HCT116 (cell line): ENCODE measurements around the gene ATF6B. TPM values are rescaled to one million over a fixed set of nuclear protein-coding genes. Genes with fewer than 3 reads are reported as not detected.

Experiments used
- ATAC-seq: fragments of 200-7000 bp; cut with Tn5 transposase; 2 replicates; pipeline ENCODE4 v1.9.1; 2020; ENCODE audit warnings: mild to moderate bottlenecking, moderate library complexity
- BruUV-seq: library from RNA; stranded (reverse); fragments of 400-500 nt; replicated peaks from 2 replicates; lab custom pipeline; 2021; lab: Mats Ljungman, UMichigan
- CTCF ChIA-PET: fragments of 300-600 bp; sonication (Branson Sonifier 250); formaldehyde crosslinking; loops from one replicate; lab custom pipeline; 2021; ENCODE audit warnings: antibody characterized with exemption; lab: Charles Lee
- POLR2A ChIA-PET: fragments of 300-600, 350-600 bp; sonication (Branson Sonifier 250); formaldehyde crosslinking; loops from one replicate; lab custom pipeline; 2021; ENCODE audit warnings: antibody characterized with exemption; lab: Charles Lee
- RAD21 ChIA-PET, 2 experiments: fragments of 300-600 bp; sonication (Branson Sonifier 250); formaldehyde crosslinking; loops; one replicate each; lab custom pipeline; 2023; ENCODE audit warnings: low total read pairs in 2 of 2; ENCODE audit not compliant: uncharacterized antibody in 2 of 2, unreplicated experiment in 2 of 2, low non-redundant PET in 1 of 2; lab: Charles Lee
- DNase-seq: peaks from one replicate; pipeline ENCODE4 v3.0.0-alpha.2; 2010; ENCODE audit warnings: low read depth, low spot score
- H2AFZ ChIP-seq: fragments of 200-600 bp; shearing (Covaris generic), sonication (generic); 2 replicates; pipeline ENCODE4 v1.6.1; 2017; ENCODE audit warnings: low read depth, mixed run types, mixed read lengths, antibody characterized with exemption, low read length; ENCODE audit not compliant: poor library complexity, severe bottlenecking
- H3K27ac ChIP-seq: 2 replicates; pipeline ENCODE4 v1.5.1; 2012; ENCODE audit warnings: low read depth, low read length
- H3K27me3 ChIP-seq: fragments of 200-600 bp; sonication (generic); 2 replicates; pipeline ENCODE4 v1.6.1; 2016; ENCODE audit warnings: mixed run types, low read length, mixed read lengths; ENCODE audit not compliant: insufficient read depth
- H3K36me3 ChIP-seq, 2 experiments: fragments of 200-500 bp in 1 of 2; fragments of 200-600 bp in 1 of 2; sonication (Bioruptor generic) in 1 of 2; sonication (generic) in 1 of 2; 2 replicates each; pipeline versions ENCODE4 v1.5.1 to v1.6.1; 2014 to 2016; ENCODE audit warnings: low read length in 2 of 2, inconsistent platforms in 1 of 2, mixed read lengths in 1 of 2, mixed run types in 1 of 2; ENCODE audit not compliant: insufficient read depth in 2 of 2, control insufficient read depth in 1 of 2
- H3K4me1 ChIP-seq, 2 experiments: fragments of 200-600 bp in 1 of 2; sonication (generic) in 1 of 2; 2 replicates each; pipeline versions ENCODE4 v1.5.1 to v1.6.1; 2012 to 2017; ENCODE audit warnings: low read length in 2 of 2, inconsistent platforms in 1 of 2, mild to moderate bottlenecking in 1 of 2, mixed read lengths in 1 of 2, mixed run types in 1 of 2, moderate library complexity in 1 of 2; ENCODE audit not compliant: insufficient read depth in 2 of 2, control insufficient read depth in 1 of 2
- H3K4me2 ChIP-seq: fragments of 200-600 bp; sonication (generic); 2 replicates; pipeline ENCODE4 v1.6.1; 2017; ENCODE audit warnings: mixed run types, low read length, mixed read lengths
- H3K4me3 ChIP-seq, 2 experiments: fragments of 200-600 bp in 1 of 2; sonication (generic) in 1 of 2; replicated peaks in 1 of 2; 2 replicates each; pipeline ENCODE4 v1.5.1; 2011 to 2016; ENCODE audit warnings: low read length in 2 of 2, control low read depth in 1 of 2, low read depth in 1 of 2, mild to moderate bottlenecking in 1 of 2, mixed read lengths in 1 of 2, mixed run types in 1 of 2
- H3K79me2 ChIP-seq: fragments of 200-600 bp; sonication (generic); 2 replicates; pipeline ENCODE4 v1.6.1; 2017; ENCODE audit warnings: mild to moderate bottlenecking, mixed run types, low read length, moderate library complexity, mixed read lengths; ENCODE audit not compliant: insufficient read depth
- H3K9ac ChIP-seq: fragments of 200-600 bp; sonication (generic); 2 replicates; pipeline ENCODE4 v1.6.1; 2016; ENCODE audit warnings: low read length, mixed read lengths
- H3K9me2 ChIP-seq: fragments of 200-600 bp; sonication (generic), shearing (Covaris generic); 2 replicates; pipeline ENCODE4 v1.6.1; 2017; ENCODE audit warnings: mixed run types, mild to moderate bottlenecking, moderate library complexity; ENCODE audit not compliant: insufficient read depth
- H3K9me3 ChIP-seq, 2 experiments: fragments of 200-500 bp in 1 of 2; fragments of 200-600 bp in 1 of 2; sonication (Bioruptor generic) in 1 of 2; sonication (generic) in 1 of 2; 2 replicates each; pipeline ENCODE4 v1.6.1; 2014 to 2017; ENCODE audit warnings: low read length in 2 of 2, mixed read lengths in 2 of 2, inconsistent platforms in 1 of 2, low read depth in 1 of 2, mild to moderate bottlenecking in 1 of 2, mixed run types in 1 of 2, moderate library complexity in 1 of 2; ENCODE audit not compliant: control insufficient read depth in 1 of 2, insufficient read depth in 1 of 2
- H4K20me1 ChIP-seq: fragments of 200-600 bp; sonication (generic), shearing (Covaris generic); 2 replicates; pipeline ENCODE4 v1.6.1; 2017; ENCODE audit warnings: mixed run types, mild to moderate bottlenecking, moderate library complexity; ENCODE audit not compliant: insufficient read depth
- ATF3 ChIP-seq: IDR thresholded peaks from 2 replicates; pipeline ENCODE4 v1.6.1; 2012
- CBX3 ChIP-seq: IDR thresholded peaks from 2 replicates; pipeline ENCODE4 v1.6.1; 2012; ENCODE audit warnings: low read depth
- ELF1 ChIP-seq: IDR thresholded peaks from 2 replicates; pipeline ENCODE4 v1.6.1; 2012; ENCODE audit warnings: low read depth, borderline replicate concordance
- EZH2 ChIP-seq: fragments of 200-600 bp; sonication (generic); IDR thresholded peaks from 2 replicates; pipeline ENCODE4 v1.6.1; 2017; ENCODE audit warnings: antibody characterized with exemption, mixed run types
- EZH2phosphoT487 ChIP-seq: fragments of 200-600 bp; IDR thresholded peaks from 2 replicates; pipeline ENCODE4 v1.6.1; 2018; ENCODE audit warnings: antibody characterized with exemption, borderline replicate concordance
- POLR2AphosphoS5 ChIP-seq: IDR thresholded peaks from 2 replicates; pipeline ENCODE4 v1.6.1; 2011; ENCODE audit warnings: mild to moderate bottlenecking, low read depth, low read length, moderate library complexity
- RAD21 ChIP-seq: IDR thresholded peaks from 2 replicates; pipeline ENCODE4 v1.6.1; 2012; ENCODE audit warnings: low read depth, mild to moderate bottlenecking
- SRF ChIP-seq: IDR thresholded peaks from 2 replicates; pipeline ENCODE4 v1.6.1; 2012; ENCODE audit warnings: low read depth
- ZFX ChIP-seq: fragments of 450-650 bp; IDR thresholded peaks from 2 replicates; pipeline ENCODE4 v1.6.1; 2017
- ZNF274 ChIP-seq: fragments of 200-500 bp; sonication (Bioruptor generic); IDR thresholded peaks from 2 replicates; pipeline ENCODE4 v1.6.1; 2014; ENCODE audit warnings: mild to moderate bottlenecking, low read depth, low read length, inconsistent platforms
- intact Hi-C: fragments of 100-400 bp; cut with micrococcal nuclease; formaldehyde crosslinking; loops from 2 replicates; pipeline ENCODE4 v1.10.0; 2022
- total RNA-seq: library from RNA; stranded (reverse); gene quantifications from one replicate; pipeline ENCODE4 v1.2.1, GENCODE V29; 2021; ENCODE audit not compliant: unreplicated experiment

The ATF6B gene
- total RNA-seq, 1 experiment from 2014 or later: 63.9 TPM

GRCh38 chr6:32139590-32139989 is 11.5 kb upstream of the ATF6B start:
- H3K4me2 ChIP-seq: no peak overlapping the region
- POLR2A ChIA-PET: no interaction called here
- H3K4me1 ChIP-seq: no peaks in the 10 kb centered on the region
- H3K79me2 ChIP-seq: no peaks in the 10 kb centered on the region
- H3K27ac ChIP-seq: no peak overlapping the region
- RAD21 ChIA-PET: no interaction called here
- H3K4me3 ChIP-seq: no peak overlapping the region
- BruUV-seq: no TSS peak
- intact Hi-C loops: no loop called here
- H4K20me1 ChIP-seq: no peaks in the 10 kb centered on the region
- TF ChIP-seq ZNF274 (no peak), EZH2phosphoT487 (no peak), EZH2 (no peak), CBX3 (no peak)
- ATAC-seq (no peak), DNase-seq (no peak)
- no peak overlapping the region for H3K9ac ChIP-seq
- no peaks in the 10 kb centered on the region for H3K27me3 ChIP-seq
- H3K36me3 ChIP-seq: no peaks in the 10 kb centered on the region
- no peaks in the 10 kb centered on the region for H3K9me2 ChIP-seq
- CTCF ChIA-PET: no interaction called here
- no peaks in the 10 kb centered on the region for H3K9me3 ChIP-seq
- no peak overlapping the region for H2AFZ ChIP-seq

GRCh38 chr6:32137454-32137853 is 9.4 kb upstream of the ATF6B start:
- Histone ChIP-seq H3K4me1 (no peaks in the 10 kb centered on the region), H3K36me3 (no peaks in the 10 kb centered on the region), H4K20me1 (no peaks in the 10 kb centered on the region), H3K4me2 (no peak overlapping the region), H3K9ac (no peak overlapping the region), H3K4me3 (no peak overlapping the region), H3K27ac (no peak overlapping the region), H3K9me2 (no peaks in the 10 kb centered on the region), H3K9me3 (no peaks in the 10 kb centered on the region), H3K27me3 (no peaks in the 10 kb centered on the region), H3K79me2 (no peaks in the 10 kb centered on the region), H2AFZ (no peak overlapping the region)
- RAD21 ChIA-PET: no interaction called here
- no peak for TF ChIP-seq ZFX
- TF ChIP-seq RAD21: no peak
- no peak for TF ChIP-seq ATF3
- no peak for TF ChIP-seq CBX3
- TF ChIP-seq ELF1: no peak
- TF ChIP-seq POLR2AphosphoS5: no peak
- no peak for TF ChIP-seq SRF
- POLR2A ChIA-PET: no interaction called here
- ATAC-seq (no peak), DNase-seq (no peak)
- intact Hi-C loops: no loop called here
- CTCF ChIA-PET: no interaction called here
- BruUV-seq: no TSS peak
